GM12865 (cell line): ENCODE measurements around the gene ATP8B3.

Experiments used
- DNase-seq: peaks from one replicate; pipeline ENCODE4 v3.0.0; 2010; ENCODE audit warnings: low read depth
- H3K4me3 ChIP-seq: 2 replicates; pipeline ENCODE4 v1.5.1; 2011; ENCODE audit warnings: mild to moderate bottlenecking, low read depth, low read length, control low read depth
- CTCF ChIP-seq: IDR thresholded peaks from 2 replicates; pipeline ENCODE4 v1.5.1; 2011; ENCODE audit warnings: low read length, control low read depth, low read depth, inconsistent platforms; ENCODE audit not compliant: insufficient read depth; ENCODE audit errors: missing control alignments

ATP8B3 gene

DNA sequence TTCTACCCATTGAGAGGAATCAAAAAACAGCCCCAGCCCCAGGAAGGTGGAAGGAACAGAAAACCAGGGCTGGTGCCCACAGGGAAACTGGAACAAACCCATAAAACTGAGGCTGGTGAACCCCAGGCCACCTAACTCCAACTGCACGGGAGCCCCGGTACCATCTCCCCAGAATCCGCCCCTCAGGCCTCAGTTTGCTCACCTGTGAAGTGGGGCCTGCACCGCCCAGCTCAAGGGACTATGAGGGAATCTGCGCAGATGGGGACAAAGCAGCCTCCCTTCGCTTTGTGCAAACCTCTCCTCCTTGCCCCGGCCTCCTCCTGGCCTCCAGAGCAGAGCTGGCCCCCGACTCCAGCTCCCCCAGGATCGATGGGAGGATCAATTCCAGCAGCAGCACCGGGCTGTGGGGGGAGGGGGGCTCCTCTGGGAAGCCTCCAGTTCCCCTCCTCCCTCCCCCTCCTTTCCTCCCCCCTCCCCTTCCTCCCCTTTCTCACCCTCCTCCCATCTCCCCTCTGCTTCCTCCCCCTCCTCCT lies 67.9 kb downstream of the ATP8B3 start:
- DNase-seq, result no peak
- TF ChIP-seq CTCF, result no peak
- no peak overlapping the region for H3K4me3 ChIP-seq

- DNase-seq, result no peak
- H3K4me3 ChIP-seq, result no peak overlapping the region
Observed at GRCh38 chr19:1742989-1743696, 68.9 kb downstream of the ATP8B3 start.

GRCh38 chr19:1739960-1740629 lies 72.0 kb downstream of the ATP8B3 start:
- TF ChIP-seq CTCF, result no peak
- no peak for DNase-seq
- H3K4me3 ChIP-seq, result no peak overlapping the region

More at GRCh38 chr19:1742989-1743696, 68.9 kb downstream of the ATP8B3 start:
- TF ChIP-seq CTCF, result no peak

DNA sequence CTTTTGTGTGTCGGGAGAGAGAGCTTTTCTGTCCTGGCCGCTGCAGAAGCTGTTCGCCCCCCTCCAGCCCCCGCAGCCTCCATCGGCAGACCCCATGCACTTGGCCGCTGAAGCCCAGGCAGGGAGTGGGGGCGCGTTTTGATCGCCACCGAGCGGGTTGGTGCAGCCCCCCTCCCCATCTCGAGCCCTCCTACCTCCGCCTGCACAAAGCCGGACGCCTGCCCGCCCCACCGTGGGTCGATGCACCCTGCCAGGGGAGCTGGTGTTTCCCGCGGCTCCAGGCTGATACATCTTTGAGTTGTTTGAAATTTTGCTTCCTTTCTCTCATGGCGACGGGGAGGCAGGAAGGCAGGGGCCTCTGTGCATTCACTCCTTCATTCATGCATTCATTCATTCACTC lies 75.1 kb downstream of the ATP8B3 start:
- H3K4me3 ChIP-seq, result no peak overlapping the region
- no peak for TF ChIP-seq CTCF
- no peak for DNase-seq

- TF ChIP-seq CTCF, result no peak
- no peak for DNase-seq
- H3K4me3 ChIP-seq, result no peak overlapping the region
Observed at GRCh38 chr19:1736280-1736679, 75.8 kb downstream of the ATP8B3 start.

GRCh38 chr19:1734321-1734966 lies 77.6 kb downstream of the ATP8B3 start:
- no peak for TF ChIP-seq CTCF
- H3K4me3 ChIP-seq, result no peak overlapping the region
- no peak for DNase-seq
